HCT116 (cell line): ENCODE data around the gene GDF2. TPM values are rescaled to one million over a fixed set of nuclear protein-coding genes. Genes with fewer than 3 reads are reported as not detected.

Source experiments
- ATAC-seq: fragments of 200-7000 bp; cut with Tn5 transposase; 2 replicates; pipeline ENCODE4 v1.9.1; 2020; ENCODE audit warnings: mild to moderate bottlenecking, moderate library complexity
- BruUV-seq: library from RNA; stranded (reverse); fragments of 400-500 nt; replicated peaks from 2 replicates; lab custom pipeline; 2021; lab: Mats Ljungman, UMichigan
- CTCF ChIA-PET: fragments of 300-600 bp; sonication (Branson Sonifier 250); formaldehyde crosslinking; loops from one replicate; lab custom pipeline; 2021; ENCODE audit warnings: antibody characterized with exemption; lab: Charles Lee
- POLR2A ChIA-PET: fragments of 300-600, 350-600 bp; sonication (Branson Sonifier 250); formaldehyde crosslinking; loops from one replicate; lab custom pipeline; 2021; ENCODE audit warnings: antibody characterized with exemption; lab: Charles Lee
- RAD21 ChIA-PET, 2 experiments: fragments of 300-600 bp; sonication (Branson Sonifier 250); formaldehyde crosslinking; loops; one replicate each; lab custom pipeline; 2023; ENCODE audit warnings: low total read pairs in 2 of 2; ENCODE audit not compliant: uncharacterized antibody in 2 of 2, unreplicated experiment in 2 of 2, low non-redundant PET in 1 of 2; lab: Charles Lee
- DNase-seq: peaks from one replicate; pipeline ENCODE4 v3.0.0-alpha.2; 2010; ENCODE audit warnings: low read depth, low spot score
- H2AFZ ChIP-seq: fragments of 200-600 bp; shearing (Covaris generic), sonication (generic); 2 replicates; pipeline ENCODE4 v1.6.1; 2017; ENCODE audit warnings: low read depth, mixed run types, mixed read lengths, antibody characterized with exemption, low read length; ENCODE audit not compliant: poor library complexity, severe bottlenecking
- H3K27ac ChIP-seq: 2 replicates; pipeline ENCODE4 v1.5.1; 2012; ENCODE audit warnings: low read depth, low read length
- H3K27me3 ChIP-seq: fragments of 200-600 bp; sonication (generic); 2 replicates; pipeline ENCODE4 v1.6.1; 2016; ENCODE audit warnings: mixed run types, low read length, mixed read lengths; ENCODE audit not compliant: insufficient read depth
- H3K36me3 ChIP-seq, 2 experiments: fragments of 200-500 bp in 1 of 2; fragments of 200-600 bp in 1 of 2; sonication (Bioruptor generic) in 1 of 2; sonication (generic) in 1 of 2; 2 replicates each; pipeline versions ENCODE4 v1.5.1 to v1.6.1; 2014 to 2016; ENCODE audit warnings: low read length in 2 of 2, inconsistent platforms in 1 of 2, mixed read lengths in 1 of 2, mixed run types in 1 of 2; ENCODE audit not compliant: insufficient read depth in 2 of 2, control insufficient read depth in 1 of 2
- H3K4me1 ChIP-seq, 2 experiments: fragments of 200-600 bp in 1 of 2; sonication (generic) in 1 of 2; 2 replicates each; pipeline versions ENCODE4 v1.5.1 to v1.6.1; 2012 to 2017; ENCODE audit warnings: low read length in 2 of 2, inconsistent platforms in 1 of 2, mild to moderate bottlenecking in 1 of 2, mixed read lengths in 1 of 2, mixed run types in 1 of 2, moderate library complexity in 1 of 2; ENCODE audit not compliant: insufficient read depth in 2 of 2, control insufficient read depth in 1 of 2
- H3K4me2 ChIP-seq: fragments of 200-600 bp; sonication (generic); 2 replicates; pipeline ENCODE4 v1.6.1; 2017; ENCODE audit warnings: mixed run types, low read length, mixed read lengths
- H3K4me3 ChIP-seq, 2 experiments: fragments of 200-600 bp in 1 of 2; sonication (generic) in 1 of 2; replicated peaks in 1 of 2; 2 replicates each; pipeline ENCODE4 v1.5.1; 2011 to 2016; ENCODE audit warnings: low read length in 2 of 2, control low read depth in 1 of 2, low read depth in 1 of 2, mild to moderate bottlenecking in 1 of 2, mixed read lengths in 1 of 2, mixed run types in 1 of 2
- H3K79me2 ChIP-seq: fragments of 200-600 bp; sonication (generic); 2 replicates; pipeline ENCODE4 v1.6.1; 2017; ENCODE audit warnings: mild to moderate bottlenecking, mixed run types, low read length, moderate library complexity, mixed read lengths; ENCODE audit not compliant: insufficient read depth
- H3K9ac ChIP-seq: fragments of 200-600 bp; sonication (generic); 2 replicates; pipeline ENCODE4 v1.6.1; 2016; ENCODE audit warnings: low read length, mixed read lengths
- H3K9me2 ChIP-seq: fragments of 200-600 bp; sonication (generic), shearing (Covaris generic); 2 replicates; pipeline ENCODE4 v1.6.1; 2017; ENCODE audit warnings: mixed run types, mild to moderate bottlenecking, moderate library complexity; ENCODE audit not compliant: insufficient read depth
- H3K9me3 ChIP-seq, 2 experiments: fragments of 200-500 bp in 1 of 2; fragments of 200-600 bp in 1 of 2; sonication (Bioruptor generic) in 1 of 2; sonication (generic) in 1 of 2; 2 replicates each; pipeline ENCODE4 v1.6.1; 2014 to 2017; ENCODE audit warnings: low read length in 2 of 2, mixed read lengths in 2 of 2, inconsistent platforms in 1 of 2, low read depth in 1 of 2, mild to moderate bottlenecking in 1 of 2, mixed run types in 1 of 2, moderate library complexity in 1 of 2; ENCODE audit not compliant: control insufficient read depth in 1 of 2, insufficient read depth in 1 of 2
- H4K20me1 ChIP-seq: fragments of 200-600 bp; sonication (generic), shearing (Covaris generic); 2 replicates; pipeline ENCODE4 v1.6.1; 2017; ENCODE audit warnings: mixed run types, mild to moderate bottlenecking, moderate library complexity; ENCODE audit not compliant: insufficient read depth
- CBX3 ChIP-seq: IDR thresholded peaks from 2 replicates; pipeline ENCODE4 v1.6.1; 2012; ENCODE audit warnings: low read depth
- CEBPB ChIP-seq: IDR thresholded peaks from 2 replicates; pipeline ENCODE4 v1.6.1; 2012; ENCODE audit warnings: low read depth
- CTCF ChIP-seq, 3 experiments: fragments of 200-600 bp in 1 of 3; sonication (generic) in 1 of 3; IDR thresholded peaks in 2 of 3; conservative IDR thresholded peaks in 1 of 3; 2 replicates each; pipeline ENCODE4 v1.5.1; 2012 to 2017; ENCODE audit warnings: low read depth in 2 of 3, low read length in 2 of 3, antibody characterized with exemption in 1 of 3, borderline replicate concordance in 1 of 3, control low read depth in 1 of 3, mild to moderate bottlenecking in 1 of 3, mixed read lengths in 1 of 3, mixed run types in 1 of 3, moderate library complexity in 1 of 3; ENCODE audit not compliant: insufficient read depth in 1 of 3
- EZH2 ChIP-seq: fragments of 200-600 bp; sonication (generic); IDR thresholded peaks from 2 replicates; pipeline ENCODE4 v1.6.1; 2017; ENCODE audit warnings: antibody characterized with exemption, mixed run types
- EZH2phosphoT487 ChIP-seq: fragments of 200-600 bp; IDR thresholded peaks from 2 replicates; pipeline ENCODE4 v1.6.1; 2018; ENCODE audit warnings: antibody characterized with exemption, borderline replicate concordance
- FOSL1 ChIP-seq: IDR thresholded peaks from 2 replicates; pipeline ENCODE4 v1.6.1; 2012; ENCODE audit warnings: low read depth
- JUND ChIP-seq: IDR thresholded peaks from 2 replicates; pipeline ENCODE4 v1.6.1; 2012
- RAD21 ChIP-seq: IDR thresholded peaks from 2 replicates; pipeline ENCODE4 v1.6.1; 2012; ENCODE audit warnings: low read depth, mild to moderate bottlenecking
- SRF ChIP-seq: IDR thresholded peaks from 2 replicates; pipeline ENCODE4 v1.6.1; 2012; ENCODE audit warnings: low read depth
- ZFX ChIP-seq: fragments of 450-650 bp; IDR thresholded peaks from 2 replicates; pipeline ENCODE4 v1.6.1; 2017
- ZNF274 ChIP-seq: fragments of 200-500 bp; sonication (Bioruptor generic); IDR thresholded peaks from 2 replicates; pipeline ENCODE4 v1.6.1; 2014; ENCODE audit warnings: mild to moderate bottlenecking, low read depth, low read length, inconsistent platforms
- intact Hi-C: fragments of 100-400 bp; cut with micrococcal nuclease; formaldehyde crosslinking; loops from 2 replicates; pipeline ENCODE4 v1.10.0; 2022
- total RNA-seq: library from RNA; stranded (reverse); gene quantifications from one replicate; pipeline ENCODE4 v1.2.1, GENCODE V29; 2021; ENCODE audit not compliant: unreplicated experiment
- TF ChIP-seq, protein P1 (sequence below): IDR thresholded peaks from 2 replicates; pipeline ENCODE4 v1.6.1; 2012
- TF ChIP-seq, protein P2 (sequence below): IDR thresholded peaks from 2 replicates; pipeline ENCODE4 v1.6.1; 2011; ENCODE audit warnings: mild to moderate bottlenecking, low read length, moderate library complexity; ENCODE audit not compliant: insufficient replicate concordance; ENCODE audit errors: extremely low read depth

GDF2 gene
- total RNA-seq, 1 experiment from 2014 or later = not detected

DNA sequence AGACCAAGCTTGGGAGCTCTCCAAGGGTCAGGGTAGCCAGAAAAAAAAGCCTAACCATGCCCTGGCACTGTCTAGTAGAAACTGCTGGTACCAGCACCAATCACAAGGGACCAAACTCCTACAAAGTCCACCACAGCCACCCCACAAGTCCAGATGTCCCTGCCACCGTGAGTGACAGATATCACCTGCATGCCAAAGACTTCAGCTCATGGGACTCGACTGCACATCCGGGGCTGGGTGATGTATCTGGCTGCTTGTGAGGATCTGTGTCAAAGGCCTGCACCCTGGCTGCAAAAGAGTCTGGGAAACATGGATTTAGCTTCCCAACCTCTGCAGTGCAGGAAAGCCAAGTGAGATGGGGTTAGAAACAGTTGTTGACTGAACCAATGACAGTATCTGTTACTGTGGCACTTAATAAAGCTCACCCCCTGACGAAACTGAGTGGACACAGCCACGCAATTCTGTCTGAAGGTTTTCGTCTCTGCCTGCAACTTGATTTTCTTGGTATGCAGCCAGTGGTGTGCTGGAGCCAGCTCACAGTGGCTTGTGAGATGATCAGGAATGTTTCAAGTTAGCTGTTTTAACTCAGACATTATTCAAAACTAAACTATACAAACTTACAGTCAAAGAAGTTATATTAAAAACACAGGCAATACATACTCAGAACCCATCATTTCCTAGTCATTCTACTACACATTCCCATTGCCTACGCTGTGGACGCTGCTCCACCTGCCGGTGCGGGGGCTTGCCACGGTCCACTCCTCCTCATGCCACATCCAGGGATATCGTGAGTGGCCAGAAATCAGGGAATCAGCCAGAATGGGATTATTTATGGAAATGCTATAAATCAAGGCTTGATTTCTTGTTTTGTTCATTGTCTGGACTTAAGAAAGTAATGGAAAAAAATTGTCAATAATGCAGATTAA, 52.6 kb downstream of the GDF2 start:
- no peaks in the 10 kb centered on the region for H3K9me2 ChIP-seq
- H3K79me2 ChIP-seq = no peaks in the 10 kb centered on the region
- H3K27ac ChIP-seq = no peak overlapping the region
- no peak for DNase-seq
- no peaks in the 10 kb centered on the region for H3K9me3 ChIP-seq
- ATAC-seq = no peak
- intact Hi-C loops = no loop called here
- H3K4me3 ChIP-seq = no peak overlapping the region
- no TSS peak for BruUV-seq
- no peaks in the 10 kb centered on the region for H4K20me1 ChIP-seq
- H2AFZ ChIP-seq = no peak overlapping the region
- ChIA-PET RAD21 (no interaction called here), CTCF (interaction anchor here (1.0 kb wide), 1 partner anchor 13 kb away, joined by 4 read pairs; no protein-coding TSS in a partner anchor), POLR2A (interaction anchor here (1.4 kb wide), 1 partner anchor 9 kb away, joined by 4 read pairs; the partner anchor contains the start of gene ZNF488)
- peaks cover 0 to 5% of the 10 kb centered on the region in 2 experiments; a peak in 1 of 4 replicates for H3K4me1 ChIP-seq
- H3K4me2 ChIP-seq = no peak overlapping the region
- no peaks in the 10 kb centered on the region for H3K36me3 ChIP-seq
- no peak overlapping the region for H3K9ac ChIP-seq
- no peak for TF ChIP-seq FOSL1
- TF ChIP-seq, protein P1, sequence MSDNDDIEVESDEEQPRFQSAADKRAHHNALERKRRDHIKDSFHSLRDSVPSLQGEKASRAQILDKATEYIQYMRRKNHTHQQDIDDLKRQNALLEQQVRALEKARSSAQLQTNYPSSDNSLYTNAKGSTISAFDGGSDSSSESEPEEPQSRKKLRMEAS = no peak
- no peak for TF ChIP-seq ZNF274
- no peak for TF ChIP-seq JUND
- TF ChIP-seq EZH2 = no peak
- no peaks in the 10 kb centered on the region for H3K27me3 ChIP-seq

DNA sequence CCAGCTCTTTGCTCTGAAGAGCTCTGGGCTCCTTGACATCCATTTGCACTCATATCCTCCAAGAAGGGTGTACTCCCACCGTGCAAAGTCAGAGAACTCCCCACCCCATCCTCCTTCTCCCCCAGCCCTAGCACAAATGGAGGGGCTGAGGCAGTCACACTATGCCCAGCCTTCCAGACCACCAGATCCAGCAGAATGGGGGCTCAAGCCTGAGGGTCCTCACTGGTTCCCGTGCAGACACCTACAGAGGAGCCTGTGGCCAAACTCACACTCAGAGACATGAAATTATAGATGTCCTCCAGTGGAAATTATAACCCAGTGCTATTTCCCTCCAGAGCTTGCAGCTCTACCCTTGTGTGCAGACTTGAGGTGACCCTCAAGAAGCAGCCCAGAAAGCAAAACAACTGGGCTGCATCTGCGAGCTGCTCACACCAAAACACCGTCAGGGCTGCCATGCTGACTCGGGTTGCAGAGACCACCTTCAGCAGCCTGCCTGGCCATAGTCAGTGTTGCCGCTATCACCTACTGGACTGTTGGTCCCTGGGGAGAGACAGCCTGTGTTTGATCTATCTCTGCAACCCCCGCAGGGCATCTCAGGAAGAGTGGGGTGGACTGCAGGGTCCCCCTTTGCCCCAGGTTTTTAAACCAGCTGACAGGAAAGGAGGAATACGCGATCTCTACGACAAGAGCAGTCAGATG, 54.4 kb downstream of the GDF2 start:
- POLR2A ChIA-PET = no interaction called here
- Histone ChIP-seq H3K9me3 (no peaks in the 10 kb centered on the region), H3K4me3 (no peak overlapping the region), H3K9ac (no peak overlapping the region), H3K27me3 (no peaks in the 10 kb centered on the region), H3K4me1 (peaks cover 0 to 5% of the 10 kb centered on the region in 2 experiments; a peak in 1 of 4 replicates), H2AFZ (no peak overlapping the region), H3K4me2 (no peak overlapping the region), H3K36me3 (no peaks in the 10 kb centered on the region), H3K79me2 (no peaks in the 10 kb centered on the region), H3K9me2 (no peaks in the 10 kb centered on the region), H4K20me1 (no peaks in the 10 kb centered on the region), H3K27ac (no peak overlapping the region)
- no peak for DNase-seq
- no peak for ATAC-seq
- intact Hi-C loops = no loop called here
- RAD21 ChIA-PET = no interaction called here
- BruUV-seq = no TSS peak
- CTCF ChIA-PET = interaction anchor here (0.6 kb wide), 1 partner anchor 15 kb away, joined by 3 read pairs; no protein-coding TSS in a partner anchor
- TF ChIP-seq CTCF (IDR thresholded peaks at IDR 0.05 in 2 of 3, conservative IDR thresholded peaks at IDR 0.05 in 1 of 3; ENCODE audit: borderline replicate concordance in 1 of 3, insufficient read depth in 1 of 3, low read depth in 2 of 3, low read length in 2 of 3) = no peak
- TF ChIP-seq ZFX = no peak
- no peak for TF ChIP-seq SRF
- TF ChIP-seq ZNF274 = no peak
- no peak for TF ChIP-seq CBX3
- TF ChIP-seq RAD21 = no peak
- TF ChIP-seq EZH2phosphoT487 = no peak
- TF ChIP-seq, protein P1 = no peak
- no peak for TF ChIP-seq EZH2
- TF ChIP-seq CEBPB = no peak
- TF ChIP-seq JUND = no peak
- TF ChIP-seq, protein P2, sequence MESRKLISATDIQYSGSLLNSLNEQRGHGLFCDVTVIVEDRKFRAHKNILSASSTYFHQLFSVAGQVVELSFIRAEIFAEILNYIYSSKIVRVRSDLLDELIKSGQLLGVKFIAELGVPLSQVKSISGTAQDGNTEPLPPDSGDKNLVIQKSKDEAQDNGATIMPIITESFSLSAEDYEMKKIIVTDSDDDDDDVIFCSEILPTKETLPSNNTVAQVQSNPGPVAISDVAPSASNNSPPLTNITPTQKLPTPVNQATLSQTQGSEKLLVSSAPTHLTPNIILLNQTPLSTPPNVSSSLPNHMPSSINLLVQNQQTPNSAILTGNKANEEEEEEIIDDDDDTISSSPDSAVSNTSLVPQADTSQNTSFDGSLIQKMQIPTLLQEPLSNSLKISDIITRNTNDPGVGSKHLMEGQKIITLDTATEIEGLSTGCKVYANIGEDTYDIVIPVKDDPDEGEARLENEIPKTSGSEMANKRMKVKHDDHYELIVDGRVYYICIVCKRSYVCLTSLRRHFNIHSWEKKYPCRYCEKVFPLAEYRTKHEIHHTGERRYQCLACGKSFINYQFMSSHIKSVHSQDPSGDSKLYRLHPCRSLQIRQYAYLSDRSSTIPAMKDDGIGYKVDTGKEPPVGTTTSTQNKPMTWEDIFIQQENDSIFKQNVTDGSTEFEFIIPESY = no peak
